Vagina (tissue), 2 donors: ENCODE results near the gene RPTN. TPM values are rescaled to one million over a fixed set of nuclear protein-coding genes. Genes with fewer than 3 reads are reported as not detected.

Experiments
- DNase-seq, 2 donors: peaks; one replicate each; pipeline ENCODE4 v3.0.0-alpha.2; 2017; ENCODE audit errors: extremely low spot score in 2 of 2
- H3K27ac ChIP-seq: fragments of 200-600 bp; sonication (generic); one replicate; pipeline ENCODE4 v1.5.1; 2019
- H3K27me3 ChIP-seq: fragments of 200-600 bp; sonication (generic); one replicate; pipeline ENCODE4 v1.5.1; 2019
- H3K36me3 ChIP-seq, 2 donors: fragments of 200-600 bp; sonication (generic); one replicate each; pipeline ENCODE4 v1.5.1; 2017 to 2019
- H3K4me1 ChIP-seq: fragments of 200-600 bp; sonication (generic); one replicate; pipeline ENCODE4 v1.5.1; 2019
- H3K4me3 ChIP-seq, 2 donors: fragments of 200-600 bp; sonication (generic); 1 replicate in 1 of 2; 2 replicates in 1 of 2; pipeline ENCODE4 v1.5.1; 2016 to 2019
- H3K9me3 ChIP-seq: fragments of 200-600 bp; sonication (generic); one replicate; pipeline ENCODE4 v1.5.1; 2019
- POLR2A ChIP-seq, 2 donors: fragments of 450-650 bp; IDR thresholded peaks; one replicate each; pipeline ENCODE4 v1.6.1; 2017; ENCODE audit warnings: antibody characterized with exemption in 2 of 2, mild to moderate bottlenecking in 2 of 2, moderate library complexity in 2 of 2
- POLR2AphosphoS5 ChIP-seq, 2 donors: sonication (generic); formaldehyde crosslinking; IDR thresholded peaks; one replicate each; pipeline ENCODE4 v1.9.0; 2017; ENCODE audit warnings: antibody characterized with exemption in 2 of 2, mild to moderate bottlenecking in 2 of 2, low read depth in 1 of 2; ENCODE audit not compliant: insufficient read depth in 1 of 2
- intact Hi-C: fragments of 100-400 bp; cut with DNase I; formaldehyde crosslinking; loops from one replicate; pipeline ENCODE4 v1.15.1; 2023
- total RNA-seq: library from RNA; depleted of rRNA; stranded (reverse); fragments of >200 nt; gene quantifications from one replicate; pipeline ENCODE4 v1.2.3, GENCODE V29; 2016
- TF ChIP-seq, protein P1 (sequence below), 3 experiments: fragments of 450-650 bp in 2 of 3; fragments of 200-600 bp in 1 of 3; sonication (generic) in 1 of 3; IDR thresholded peaks; one replicate each; pipeline ENCODE4 v1.5.1; 2017 to 2019; ENCODE audit warnings: antibody characterized with exemption in 3 of 3, mild to moderate bottlenecking in 2 of 3, moderate library complexity in 2 of 3

The RPTN gene
- total RNA-seq, 1 donor from 2014 or later, result 0.25 TPM

DNA sequence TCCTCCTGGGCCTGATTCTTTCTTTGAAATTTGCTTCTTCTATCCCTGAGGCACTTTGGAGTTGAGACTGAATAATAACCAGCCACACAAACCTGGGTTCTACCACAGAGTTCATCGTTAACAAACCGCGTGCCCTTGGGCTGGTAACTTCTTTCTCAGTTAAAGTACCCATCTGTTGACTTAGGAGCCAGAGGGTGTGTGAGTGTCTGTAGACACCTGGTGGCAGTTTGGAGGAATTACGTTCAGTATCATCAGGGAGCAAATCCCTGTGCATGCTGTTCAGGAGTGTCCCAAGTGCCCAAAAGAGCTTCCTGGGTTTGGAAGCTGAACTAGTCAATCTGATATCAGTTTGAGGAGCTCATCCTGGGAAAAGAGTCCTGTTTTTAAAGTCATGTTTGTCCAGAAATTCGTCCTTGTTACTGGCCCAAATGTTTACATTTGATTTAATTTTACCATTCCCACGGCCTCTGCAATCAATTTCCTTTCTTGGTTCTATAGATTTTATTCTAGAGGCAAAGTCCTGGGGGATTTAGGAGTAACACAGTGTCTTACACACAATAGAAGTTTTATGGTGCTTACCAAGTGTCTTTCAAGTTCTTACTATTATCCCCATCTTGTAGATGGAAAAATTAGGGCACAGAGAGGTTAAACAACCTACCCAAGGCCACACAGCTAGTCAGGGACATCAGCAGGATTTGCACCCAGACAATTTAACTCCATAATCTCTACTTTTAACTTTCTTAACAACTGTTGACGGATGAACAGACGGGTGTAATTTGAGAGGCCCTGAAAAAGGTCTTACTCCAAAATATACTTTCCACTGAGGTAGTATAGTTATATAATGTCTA lies 26.7 kb upstream of the RPTN start:
- intact Hi-C loops, result loop anchor here (10.0 kb wide), 1 partner anchor 131 kb away; no protein-coding TSS in a partner anchor

DNA sequence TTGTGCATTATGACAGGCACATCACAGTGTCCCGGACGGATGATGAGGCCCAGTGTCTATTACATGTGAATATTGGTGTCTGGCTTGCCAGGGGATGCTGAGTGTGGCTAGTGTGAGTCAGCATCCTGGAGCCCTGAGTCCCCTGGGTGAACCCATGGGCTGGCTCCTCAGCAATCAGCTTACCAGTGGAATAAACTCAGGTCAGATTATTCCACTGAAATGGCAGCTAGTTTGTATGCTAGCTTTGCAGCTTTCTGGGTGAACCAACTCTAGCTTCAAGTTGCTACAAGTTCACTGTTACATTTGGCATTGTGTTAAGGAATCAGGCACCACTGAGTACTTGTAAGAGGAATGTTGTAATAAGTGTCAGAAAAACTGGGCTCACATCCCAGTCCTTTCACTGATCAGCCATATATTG lies 23.9 kb upstream of the RPTN start:
- Histone ChIP-seq H3K27ac (no peak overlapping the region), H3K4me1 (peaks cover 10% of the 10 kb centered on the region), H3K9me3 (no peaks in the 10 kb centered on the region), H3K36me3 (no peaks in the 10 kb centered on the region), H3K4me3 (no peak overlapping the region), H3K27me3 (no peaks in the 10 kb centered on the region)
- no peak for DNase-seq
- intact Hi-C loops, result loop anchor here (10.0 kb wide), 1 partner anchor 128 kb away; no protein-coding TSS in a partner anchor
- TF ChIP-seq POLR2A (IDR thresholded peaks at IDR 0.05) (no peak), POLR2AphosphoS5 (IDR thresholded peaks at IDR 0.05; ENCODE audit: insufficient read depth in 1 of 2, low read depth in 1 of 2) (no peak)
- TF ChIP-seq, protein P1, sequence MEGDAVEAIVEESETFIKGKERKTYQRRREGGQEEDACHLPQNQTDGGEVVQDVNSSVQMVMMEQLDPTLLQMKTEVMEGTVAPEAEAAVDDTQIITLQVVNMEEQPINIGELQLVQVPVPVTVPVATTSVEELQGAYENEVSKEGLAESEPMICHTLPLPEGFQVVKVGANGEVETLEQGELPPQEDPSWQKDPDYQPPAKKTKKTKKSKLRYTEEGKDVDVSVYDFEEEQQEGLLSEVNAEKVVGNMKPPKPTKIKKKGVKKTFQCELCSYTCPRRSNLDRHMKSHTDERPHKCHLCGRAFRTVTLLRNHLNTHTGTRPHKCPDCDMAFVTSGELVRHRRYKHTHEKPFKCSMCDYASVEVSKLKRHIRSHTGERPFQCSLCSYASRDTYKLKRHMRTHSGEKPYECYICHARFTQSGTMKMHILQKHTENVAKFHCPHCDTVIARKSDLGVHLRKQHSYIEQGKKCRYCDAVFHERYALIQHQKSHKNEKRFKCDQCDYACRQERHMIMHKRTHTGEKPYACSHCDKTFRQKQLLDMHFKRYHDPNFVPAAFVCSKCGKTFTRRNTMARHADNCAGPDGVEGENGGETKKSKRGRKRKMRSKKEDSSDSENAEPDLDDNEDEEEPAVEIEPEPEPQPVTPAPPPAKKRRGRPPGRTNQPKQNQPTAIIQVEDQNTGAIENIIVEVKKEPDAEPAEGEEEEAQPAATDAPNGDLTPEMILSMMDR (IDR thresholded peaks at IDR 0.05), result no peak

More for the DNA sequence above, 26.7 kb upstream of the RPTN start:
- no peak for DNase-seq
- Histone ChIP-seq H3K4me3 (no peak overlapping the region), H3K4me1 (peaks cover 22% of the 10 kb centered on the region), H3K27ac (no peak overlapping the region), H3K27me3 (no peaks in the 10 kb centered on the region), H3K36me3 (no peaks in the 10 kb centered on the region), H3K9me3 (no peaks in the 10 kb centered on the region)
- no peak for TF ChIP-seq POLR2AphosphoS5 (IDR thresholded peaks at IDR 0.05; ENCODE audit: insufficient read depth in 1 of 2, low read depth in 1 of 2)
- TF ChIP-seq, protein P1 (IDR thresholded peaks at IDR 0.05), result peak; percentile 63 to 71 (median 65)

DNA sequence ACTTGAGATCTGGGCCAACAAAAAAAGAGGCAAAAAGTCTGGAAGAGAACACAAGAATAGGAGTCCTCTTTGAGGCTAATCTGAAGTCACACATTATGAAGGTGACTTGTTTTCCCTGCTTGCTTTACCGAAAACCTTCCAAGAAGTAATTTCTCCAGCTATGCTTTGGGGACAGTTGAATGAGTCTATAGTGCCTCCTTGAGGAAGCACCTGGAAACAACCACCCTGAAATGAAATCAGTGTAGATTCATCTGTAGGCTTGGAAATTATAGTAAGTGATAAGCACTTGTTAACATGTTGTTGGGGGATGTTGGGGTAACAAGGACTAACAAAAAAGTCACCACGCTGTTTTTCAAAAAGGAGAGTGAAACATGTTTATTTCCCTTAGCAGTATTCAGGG lies 23.4 kb upstream of the RPTN start:
- no peaks in the 10 kb centered on the region for H3K9me3 ChIP-seq
- DNase-seq, result no peak
- H3K27ac ChIP-seq, result no peak overlapping the region
- TF ChIP-seq, protein P1 (IDR thresholded peaks at IDR 0.05), result peak in 1 of 3 experiments; percentile 18
- TF ChIP-seq POLR2A (IDR thresholded peaks at IDR 0.05) (no peak), POLR2AphosphoS5 (IDR thresholded peaks at IDR 0.05; ENCODE audit: insufficient read depth in 1 of 2, low read depth in 1 of 2) (no peak)
- peaks cover 10% of the 10 kb centered on the region for H3K4me1 ChIP-seq
- intact Hi-C loops, result loop anchor here (10.0 kb wide), 1 partner anchor 128 kb away; no protein-coding TSS in a partner anchor
- H3K4me3 ChIP-seq, result no peak overlapping the region
- no peaks in the 10 kb centered on the region for H3K27me3 ChIP-seq
- H3K36me3 ChIP-seq, result no peaks in the 10 kb centered on the region

DNA sequence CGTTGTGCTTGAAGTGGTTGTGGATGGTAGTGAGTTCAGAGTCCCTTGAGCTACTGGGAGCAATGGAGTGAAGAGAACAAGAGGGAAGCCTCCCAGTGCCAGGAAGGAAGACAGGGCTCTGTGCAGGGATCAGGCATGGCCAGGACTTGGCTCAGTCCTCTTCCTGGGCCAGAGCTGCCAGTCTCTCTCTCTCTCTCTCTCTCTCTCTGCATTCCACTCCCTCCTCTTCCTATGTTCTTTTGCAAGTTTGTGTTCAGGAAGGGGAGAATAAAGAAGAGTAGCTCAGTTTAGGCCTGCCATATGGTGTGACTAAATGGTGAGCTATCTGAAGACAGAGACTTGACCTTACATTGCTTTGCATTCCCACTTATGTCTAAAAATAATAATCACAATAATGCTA lies 20.5 kb upstream of the RPTN start:
- TF ChIP-seq, protein P1 (IDR thresholded peaks at IDR 0.05), result no peak
- no peak for TF ChIP-seq POLR2A (IDR thresholded peaks at IDR 0.05)
- no peak for TF ChIP-seq POLR2AphosphoS5 (IDR thresholded peaks at IDR 0.05; ENCODE audit: insufficient read depth in 1 of 2, low read depth in 1 of 2)
- H3K36me3 ChIP-seq, result no peaks in the 10 kb centered on the region
- H3K27me3 ChIP-seq, result no peaks in the 10 kb centered on the region
- DNase-seq, result no peak
- no peak overlapping the region for H3K27ac ChIP-seq
- intact Hi-C loops, result no loop called here
- no peak overlapping the region for H3K4me3 ChIP-seq
- no peaks in the 10 kb centered on the region for H3K9me3 ChIP-seq
- H3K4me1 ChIP-seq, result peaks cover 10% of the 10 kb centered on the region
